Stimulated activated CD4-positive, alpha-beta T cell treated with anti-CD3 and anti-CD28 coated beads, Interleukin-1b, Interleukin-23, amount 100 ng/mL, for 48 hours (primary cell): ENCODE results near the gene RTRAF.

Source experiments
- DNase-seq: peaks from one replicate; pipeline ENCODE4 v3.0.0-alpha.2; 2020

The RTRAF gene

DNA sequence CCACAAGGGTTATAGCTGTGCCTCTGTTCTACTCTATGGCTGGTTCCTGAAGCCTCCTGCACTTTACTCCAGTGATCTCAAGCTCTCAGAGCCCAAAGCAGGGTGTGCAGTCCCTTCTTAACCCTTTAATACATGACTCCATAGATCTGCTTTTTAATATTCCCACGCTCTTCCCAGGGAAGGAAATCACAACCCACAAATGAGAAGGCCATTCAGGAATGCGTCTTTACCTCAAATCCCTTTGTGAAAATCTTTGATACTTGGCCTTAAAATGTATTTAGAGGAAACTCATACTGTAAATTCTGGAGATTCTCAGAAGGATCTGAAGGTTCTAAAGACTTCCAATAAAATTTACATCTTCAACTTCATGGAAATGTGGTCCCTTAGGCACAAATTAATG, 62.5 kb downstream of the RTRAF start:
- DNase-seq = no peak

GRCh38 chr14:52052288-52052943, 63.1 kb downstream of the RTRAF start:
- no peak for DNase-seq

DNA sequence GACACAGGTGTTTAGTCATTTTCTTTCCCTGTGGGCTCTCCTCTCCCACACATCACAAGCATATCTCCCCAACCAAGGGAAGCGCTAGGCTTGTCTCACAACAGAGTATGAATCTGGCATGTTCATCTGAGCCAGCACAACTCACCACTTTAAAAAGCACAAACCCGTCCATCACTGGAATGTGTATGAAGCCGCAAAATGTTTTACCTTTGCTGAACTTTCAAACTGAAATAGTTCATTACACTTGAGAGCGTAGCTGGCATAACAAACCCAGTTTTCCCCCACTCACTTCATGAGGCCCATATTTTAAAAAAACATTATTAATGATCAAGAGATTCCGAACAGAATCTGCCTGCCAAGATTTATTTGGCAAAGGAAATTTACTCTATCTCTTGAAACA, 63.7 kb downstream of the RTRAF start:
- no peak for DNase-seq

DNA sequence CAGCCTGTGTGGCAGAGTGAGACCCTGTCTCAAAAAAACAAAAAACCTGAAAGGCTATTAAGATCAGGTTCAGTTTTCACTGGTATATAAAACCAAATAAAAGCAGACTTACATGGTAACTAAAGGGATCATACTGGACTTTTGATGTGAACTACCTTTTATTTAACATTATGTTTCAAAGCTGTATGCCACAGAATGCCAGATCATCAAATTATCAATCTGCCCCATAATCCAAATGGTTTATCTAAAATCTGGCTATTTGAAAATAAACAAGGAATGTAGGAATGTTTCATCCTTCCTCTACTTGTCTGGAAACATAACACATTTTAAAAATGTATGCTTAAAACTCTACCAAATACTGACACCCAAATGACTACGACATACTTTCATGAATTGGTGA, 65.3 kb downstream of the RTRAF start:
- no peak for DNase-seq

DNA sequence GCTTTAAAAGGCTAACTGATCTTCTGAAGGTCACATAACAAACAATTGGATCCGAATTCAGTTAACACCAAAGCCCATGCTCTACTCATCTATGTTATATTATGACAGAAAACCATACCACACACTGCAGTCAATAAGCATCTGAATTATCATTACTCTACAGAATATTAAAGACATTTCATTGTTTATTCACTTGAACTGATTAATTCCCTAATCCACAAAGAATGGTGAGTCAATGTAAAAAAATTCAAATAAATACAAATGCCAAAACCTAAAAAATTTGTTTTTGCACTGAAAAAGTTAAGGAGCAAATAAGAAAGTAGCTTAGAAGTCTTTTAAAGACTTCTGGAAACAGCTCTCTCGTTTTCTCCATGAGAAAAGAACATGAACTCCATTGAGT, 65.8 kb downstream of the RTRAF start:
- DNase-seq = no peak

DNA sequence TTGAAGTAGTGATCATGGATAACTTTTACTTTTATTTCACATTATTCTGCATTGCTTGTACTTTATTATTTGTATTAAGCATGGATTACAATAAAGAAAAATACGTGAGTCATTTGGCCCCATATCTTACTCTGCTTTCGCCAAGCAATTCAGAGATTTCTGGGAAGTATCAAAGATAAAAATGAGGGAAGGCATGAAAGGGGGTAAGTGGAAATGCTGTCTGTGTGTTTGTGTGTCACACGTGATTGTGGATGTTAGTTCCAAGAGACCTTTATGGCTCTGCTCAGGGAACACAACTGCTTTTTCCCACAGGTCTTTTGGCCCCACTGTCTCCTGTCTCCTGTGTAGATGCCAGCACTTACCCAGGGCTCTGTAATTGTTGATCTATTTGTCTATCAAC, 69.0 kb downstream of the RTRAF start:
- DNase-seq = no peak

DNA sequence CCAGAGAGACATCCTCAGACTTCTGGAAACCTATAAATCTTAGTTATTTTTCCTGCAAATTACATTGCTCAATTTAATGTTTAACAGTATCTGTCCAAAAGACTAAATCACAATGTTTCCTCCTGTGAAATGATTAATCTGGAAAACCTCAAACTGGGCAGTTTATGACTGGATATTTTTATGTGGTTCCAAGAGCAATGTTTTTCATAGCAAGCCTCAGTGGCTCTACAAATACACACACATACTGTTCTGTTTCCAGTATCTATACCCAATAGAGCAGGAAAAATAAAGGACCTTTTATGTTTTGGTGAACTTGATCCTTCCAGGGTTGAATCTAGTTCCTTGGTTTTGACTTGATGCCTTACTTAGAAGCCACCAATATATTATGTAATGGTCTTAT, 70.3 kb downstream of the RTRAF start:
- DNase-seq = no peak

DNA sequence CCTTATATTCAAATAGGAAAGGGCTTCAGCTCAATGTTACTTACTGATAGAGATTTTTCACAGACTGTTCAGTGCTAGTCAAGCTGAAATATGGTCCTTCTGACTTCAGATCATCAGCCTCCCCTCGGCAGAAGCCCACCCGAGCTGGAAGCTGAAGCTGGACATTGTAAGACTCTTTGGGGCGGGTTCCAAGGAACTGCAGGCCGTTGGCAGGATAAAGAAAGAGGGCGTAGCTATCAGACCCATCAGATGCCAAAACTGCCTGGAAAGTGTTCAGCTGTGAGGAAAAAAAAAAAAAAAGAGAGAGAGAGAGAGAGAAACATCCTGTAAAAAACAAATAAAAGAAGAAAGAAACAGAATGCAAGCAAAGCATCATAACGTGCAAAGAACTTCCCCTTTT, 70.7 kb downstream of the RTRAF start:
- DNase-seq = no peak
